NCI-H2196 treated with DMSO at 0.1 percent for 48 hours (cell line): ENCODE measurements around the gene RNH1.

Experiments used
- DNase-seq: peaks from one replicate; lab custom pipeline; 2025; ENCODE audit not compliant: unreplicated experiment; lab: John Stamatoyannopoulos, UW

Gene RNH1

GRCh38 chr11:499201-500076 lies 7.6 kb downstream of the RNH1 start:
- no peak for DNase-seq

GRCh38 chr11:498297-499181 lies 8.5 kb downstream of the RNH1 start:
- DNase-seq: no peak

GRCh38 chr11:497565-498296 lies 9.3 kb downstream of the RNH1 start:
- no peak for DNase-seq

- no peak for DNase-seq
Measured at GRCh38 chr11:496834-497564, 10.0 kb downstream of the RNH1 start.

- no peak for DNase-seq
Measured at GRCh38 chr11:495537-495931, 11.5 kb downstream of the RNH1 start.

- DNase-seq: no peak
Measured at GRCh38 chr11:494761-495536, 12.1 kb downstream of the RNH1 start.

GRCh38 chr11:492427-493226 lies 14.4 kb downstream of the RNH1 start:
- no peak for DNase-seq

GRCh38 chr11:491358-491757 lies 15.7 kb downstream of the RNH1 start:
- DNase-seq: no peak

- DNase-seq: no peak
Measured at GRCh38 chr11:490930-491260, 16.1 kb downstream of the RNH1 start.

- DNase-seq: no peak
Measured at GRCh38 chr11:490186-490929, 16.7 kb downstream of the RNH1 start.

- DNase-seq: no peak
Measured at GRCh38 chr11:489610-490185, 17.3 kb downstream of the RNH1 start.

- no peak for DNase-seq
Measured at GRCh38 chr11:488992-489391, 18.1 kb downstream of the RNH1 start.

GRCh38 chr11:488579-488978 lies 18.5 kb downstream of the RNH1 start:
- no peak for DNase-seq

GRCh38 chr11:488062-488461 lies 19.0 kb downstream of the RNH1 start:
- no peak for DNase-seq

GRCh38 chr11:487571-488021 lies 19.4 kb downstream of the RNH1 start:
- no peak for DNase-seq

GRCh38 chr11:486189-486588 lies 20.9 kb downstream of the RNH1 start:
- DNase-seq: no peak

GRCh38 chr11:484616-485015 lies 22.4 kb downstream of the RNH1 start:
- DNase-seq: no peak

- DNase-seq: no peak
Measured at GRCh38 chr11:479311-479710, 27.7 kb downstream of the RNH1 start.
